Measurements from ENCODE around the gene HRG. TPM values are rescaled to one million over a fixed set of nuclear protein-coding genes. Genes with fewer than 3 reads are reported as not detected.

HRG gene
- total RNA-seq, 1 experiment from 2014 or later, result not detected

DNA sequence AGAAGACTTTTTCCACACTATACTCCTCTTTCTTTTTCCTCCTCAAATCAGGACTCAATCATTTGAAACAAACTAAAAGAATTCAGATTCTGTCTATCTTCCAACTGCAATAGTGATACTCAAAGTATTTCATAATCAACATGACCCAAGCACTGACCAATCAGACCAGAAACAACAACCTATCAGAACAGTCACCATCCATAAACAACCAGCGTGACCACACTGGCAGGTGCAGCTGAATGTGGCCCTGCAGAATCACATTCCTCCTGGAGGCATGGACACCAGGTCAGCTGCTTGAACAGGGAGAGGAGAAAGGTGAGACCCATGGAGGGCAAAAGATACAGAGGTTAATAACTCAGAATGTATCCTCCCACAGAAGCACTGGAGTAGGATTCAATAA is 13.3 kb downstream of the HRG start:
- H3K9me3 ChIP-seq (ENCODE audit: low read depth, low read length, poor library complexity, severe bottlenecking), result no peaks in the 10 kb centered on the region
- H3K4me1 ChIP-seq (ENCODE audit: insufficient read depth, low read length, poor library complexity, severe bottlenecking), result no peaks in the 10 kb centered on the region
- no TSS peak for BruUV-seq (replicated peaks)
- intact Hi-C loops (cut with micrococcal nuclease; ENCODE audit: unreplicated experiment), result no loop called here
- TF ChIP-seq, protein P1, sequence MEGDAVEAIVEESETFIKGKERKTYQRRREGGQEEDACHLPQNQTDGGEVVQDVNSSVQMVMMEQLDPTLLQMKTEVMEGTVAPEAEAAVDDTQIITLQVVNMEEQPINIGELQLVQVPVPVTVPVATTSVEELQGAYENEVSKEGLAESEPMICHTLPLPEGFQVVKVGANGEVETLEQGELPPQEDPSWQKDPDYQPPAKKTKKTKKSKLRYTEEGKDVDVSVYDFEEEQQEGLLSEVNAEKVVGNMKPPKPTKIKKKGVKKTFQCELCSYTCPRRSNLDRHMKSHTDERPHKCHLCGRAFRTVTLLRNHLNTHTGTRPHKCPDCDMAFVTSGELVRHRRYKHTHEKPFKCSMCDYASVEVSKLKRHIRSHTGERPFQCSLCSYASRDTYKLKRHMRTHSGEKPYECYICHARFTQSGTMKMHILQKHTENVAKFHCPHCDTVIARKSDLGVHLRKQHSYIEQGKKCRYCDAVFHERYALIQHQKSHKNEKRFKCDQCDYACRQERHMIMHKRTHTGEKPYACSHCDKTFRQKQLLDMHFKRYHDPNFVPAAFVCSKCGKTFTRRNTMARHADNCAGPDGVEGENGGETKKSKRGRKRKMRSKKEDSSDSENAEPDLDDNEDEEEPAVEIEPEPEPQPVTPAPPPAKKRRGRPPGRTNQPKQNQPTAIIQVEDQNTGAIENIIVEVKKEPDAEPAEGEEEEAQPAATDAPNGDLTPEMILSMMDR (conservative IDR thresholded peaks at IDR 0.05; ENCODE audit: low read depth, low read length), result no peak
- no peak for TF ChIP-seq EZH2 (IDR thresholded peaks at IDR 0.05; ENCODE audit: borderline replicate concordance, low read depth, low read length, poor library complexity, severe bottlenecking)
- no peak overlapping the region for H3K27ac ChIP-seq (ENCODE audit: low read depth, low read length, poor library complexity, severe bottlenecking)
- no peaks in the 10 kb centered on the region for H3K36me3 ChIP-seq (ENCODE audit: insufficient read depth, low read length, poor library complexity, severe bottlenecking)
- peaks cover 39% of the 10 kb centered on the region for H3K27me3 ChIP-seq (replicated peaks; ENCODE audit: insufficient read depth, low read depth, low read length, poor library complexity)
- DNase-seq (ENCODE audit: low spot score), result no peak
- ChIA-PET CTCF (no interaction called here), POLR2A (ENCODE audit: low non-redundant PET) (no interaction called here)
- no peak overlapping the region for H3K4me3 ChIP-seq (ENCODE audit: low read depth, low read length, poor library complexity, severe bottlenecking)

DNA sequence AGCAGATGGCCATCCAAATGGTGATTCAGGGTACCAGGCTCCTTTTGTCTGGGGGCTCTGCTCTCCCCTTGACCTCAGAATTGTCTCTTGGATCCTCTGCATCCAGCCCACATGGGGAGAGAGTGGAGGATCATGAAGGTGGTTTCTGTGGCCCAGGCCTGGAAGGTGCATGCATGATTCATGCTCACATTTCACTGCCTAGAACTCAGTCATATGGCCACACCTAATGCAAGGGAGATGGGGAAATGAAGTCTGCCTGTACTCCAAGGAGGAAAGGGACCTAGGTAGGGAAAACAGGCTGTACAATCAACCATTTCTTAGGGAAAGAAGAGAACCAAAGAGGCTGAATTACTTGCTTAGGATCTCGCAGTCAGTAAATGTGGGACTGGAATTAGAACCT is 15.1 kb downstream of the HRG start:
- intact Hi-C loops (cut with micrococcal nuclease; ENCODE audit: unreplicated experiment), result no loop called here

DNA sequence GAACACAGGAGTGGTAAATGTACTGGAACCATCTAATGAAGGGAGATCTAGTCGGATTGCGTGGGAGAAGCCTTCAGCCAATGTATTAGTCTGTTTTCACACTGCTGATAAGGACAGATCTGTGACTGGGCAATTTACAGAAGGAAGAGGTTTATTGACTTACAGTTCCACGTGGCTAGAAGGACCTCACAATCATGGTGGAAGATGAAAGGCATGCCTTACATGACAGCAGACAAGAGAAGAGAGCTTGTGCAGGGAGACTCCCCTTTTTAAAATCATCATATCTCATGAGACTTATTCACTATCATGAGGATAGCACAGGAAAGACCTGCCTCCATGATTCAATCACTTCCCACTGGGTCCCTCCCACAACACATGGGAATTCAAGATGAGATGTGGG is 17.0 kb downstream of the HRG start:
- CTCF ChIA-PET, result no interaction called here
- Histone ChIP-seq H3K36me3 (ENCODE audit: insufficient read depth, low read length, poor library complexity, severe bottlenecking) (no peaks in the 10 kb centered on the region), H3K27me3 (replicated peaks; ENCODE audit: insufficient read depth, low read depth, low read length, poor library complexity) (peaks cover 13% of the 10 kb centered on the region), H3K4me3 (ENCODE audit: low read depth, low read length, poor library complexity, severe bottlenecking) (no peak overlapping the region), H3K4me1 (ENCODE audit: insufficient read depth, low read length, poor library complexity, severe bottlenecking) (no peaks in the 10 kb centered on the region), H3K27ac (ENCODE audit: low read depth, low read length, poor library complexity, severe bottlenecking) (no peak overlapping the region), H3K9me3 (ENCODE audit: low read depth, low read length, poor library complexity, severe bottlenecking) (no peaks in the 10 kb centered on the region)
- no peak for TF ChIP-seq EZH2 (IDR thresholded peaks at IDR 0.05; ENCODE audit: borderline replicate concordance, low read depth, low read length, poor library complexity, severe bottlenecking)
- TF ChIP-seq, protein P1 (conservative IDR thresholded peaks at IDR 0.05; ENCODE audit: low read depth, low read length), result no peak
- POLR2A ChIA-PET (ENCODE audit: low non-redundant PET), result no interaction called here
- intact Hi-C loops (cut with micrococcal nuclease; ENCODE audit: unreplicated experiment), result no loop called here
- BruUV-seq (replicated peaks), result no TSS peak
- DNase-seq (ENCODE audit: low spot score), result no peak

More for the DNA sequence above, 15.1 kb downstream of the HRG start:
- TF ChIP-seq, protein P1 (conservative IDR thresholded peaks at IDR 0.05; ENCODE audit: low read depth, low read length), result no peak
- TF ChIP-seq EZH2 (IDR thresholded peaks at IDR 0.05; ENCODE audit: borderline replicate concordance, low read depth, low read length, poor library complexity, severe bottlenecking), result no peak
- Histone ChIP-seq H3K27me3 (replicated peaks; ENCODE audit: insufficient read depth, low read depth, low read length, poor library complexity) (peaks cover 23% of the 10 kb centered on the region), H3K36me3 (ENCODE audit: insufficient read depth, low read length, poor library complexity, severe bottlenecking) (no peaks in the 10 kb centered on the region), H3K4me3 (ENCODE audit: low read depth, low read length, poor library complexity, severe bottlenecking) (no peak overlapping the region), H3K4me1 (ENCODE audit: insufficient read depth, low read length, poor library complexity, severe bottlenecking) (no peaks in the 10 kb centered on the region), H3K27ac (ENCODE audit: low read depth, low read length, poor library complexity, severe bottlenecking) (no peak overlapping the region), H3K9me3 (ENCODE audit: low read depth, low read length, poor library complexity, severe bottlenecking) (no peaks in the 10 kb centered on the region)
- no peak for DNase-seq (ENCODE audit: low spot score)
- POLR2A ChIA-PET (ENCODE audit: low non-redundant PET), result no interaction called here
- BruUV-seq (replicated peaks), result no TSS peak
- CTCF ChIA-PET, result no interaction called here
